Erythroblast (primary cell): ENCODE measurements around the gene ARHGEF4.

Experiments
- GATA1 ChIP-seq: IDR thresholded peaks from 2 replicates; pipeline ENCODE4 v1.6.1; 2011; ENCODE audit warnings: low read depth, mild to moderate bottlenecking, control low read depth, low read length, moderate library complexity
- POLR2A ChIP-seq: IDR thresholded peaks from 2 replicates; pipeline ENCODE4 v1.6.1; 2011; ENCODE audit warnings: mild to moderate bottlenecking, low read length

GRCh38 chr2:131094463-131095281 is 258.0 kb downstream of the ARHGEF4 start:
- TF ChIP-seq POLR2A, result no peak
- no peak for TF ChIP-seq GATA1
